Measurements from ENCODE around the gene ISOC2. TPM values are rescaled to one million over a fixed set of nuclear protein-coding genes. Genes with fewer than 3 reads are reported as not detected.

The ISOC2 gene
- total and polyA plus RNA-seq, 9 of the 15 experiments (the other 6 are each of a cell fraction or from before 2014, with no cell fraction given) = 1.2 to 229 (median 58.3) TPM

GRCh38 chr19:55434356-55434919 lies 27.0 kb downstream of the ISOC2 start (continued):
- TF ChIP-seq CHCHD3 (CRISPR knock-in tag; IDR thresholded peaks at IDR 0.05) = no peak
- TF ChIP-seq HMG20B (CRISPR knock-in tag; IDR thresholded peaks at IDR 0.05) = no peak

GRCh38 chr19:55433292-55433691 lies 28.1 kb downstream of the ISOC2 start:
- Histone ChIP-seq H3K36me3 (ENCODE audit: control insufficient read depth, insufficient read depth, low read length) (no peaks in the 10 kb centered on the region), H3K4me3 (no peak overlapping the region), H3K9ac (ENCODE audit: insufficient read depth in 1 of 2, low read depth in 2 of 2, low read length in 2 of 2) (no peak overlapping the region), H3K4me2 (ENCODE audit: insufficient read depth, low read length) (no peak overlapping the region), H3K9me3 (replicated peaks; ENCODE audit: control insufficient read depth, insufficient read depth, low read depth, low read length) (no peaks in the 10 kb centered on the region), H3K9me1 (ENCODE audit: control insufficient read depth, insufficient read depth, low read length) (no peaks in the 10 kb centered on the region), H3K4me1 (replicated peaks in 1 of 2; ENCODE audit: control insufficient read depth in 2 of 2, insufficient read depth in 2 of 2, low read length in 2 of 2) (peaks cover 0 to 18% of the 10 kb centered on the region in 2 experiments; a peak in 2 of 5 replicates), H4K20me1 (replicated peaks; ENCODE audit: control insufficient read depth, insufficient read depth, low read length) (peaks cover 4% of the 10 kb centered on the region), H3K27me3 (ENCODE audit: control insufficient read depth in 2 of 2, insufficient read depth in 2 of 2, low read length in 2 of 2) (peaks cover 0 to 13% of the 10 kb centered on the region in 2 experiments; a peak in 2 of 5 replicates), H3K27ac (ENCODE audit: extremely low read depth, low read depth, low read length) (no peak overlapping the region), H3K79me2 (ENCODE audit: control insufficient read depth, insufficient read depth, low read length) (no peaks in the 10 kb centered on the region), H2AFZ (ENCODE audit: low read depth, low read length) (no peak overlapping the region)
- 77% methylated on average over 25 of the region's 48 CpGs for WGBS (ENCODE audit: insufficient coverage, low coverage, missing lambda C conversion rate)
- CTCF ChIA-PET (ENCODE audit: low intra/inter-chr PET ratio) = no interaction called here
- intact Hi-C loops (cut with micrococcal nuclease) (no loop called here), in situ Hi-C loops (cut with MboI) (loop anchor here (25.0 kb wide), 1 partner anchor 771 kb away; the partner anchor contains the start of gene LILRB4)
- FAIRE-seq (no peak), DNase-seq (ENCODE audit: extremely low read depth in 1 of 4, low spot score in 3 of 4) (no peak), ATAC-seq (no peak)
- no TSS peak for BruUV-seq (replicated peaks)
- TF ChIP-seq CC2D1A (IDR thresholded peaks at IDR 0.05) (no peak), DPF2 (IDR thresholded peaks at IDR 0.05) (no peak), SRF (CRISPR knock-in tag; IDR thresholded peaks at IDR 0.05) (no peak), U2AF1 (optimal IDR thresholded peaks at IDR 0.05; ENCODE audit: low read depth, low read length) (no peak), HDAC8 (tag; IDR thresholded peaks at IDR 0.05) (no peak), JUND (IDR thresholded peaks at IDR 0.05; ENCODE audit: borderline replicate concordance, low read depth, low read length) (no peak), JUND (tag; IDR thresholded peaks at IDR 0.05; ENCODE audit: borderline replicate concordance, low read depth, low read length) (no peak), TEAD1 (CRISPR knock-in tag; IDR thresholded peaks at IDR 0.05) (no peak)
- POLR2A ChIA-PET = interaction anchor here (0.6 kb wide), 1 partner anchor 38 kb away, joined by 3 read pairs; no protein-coding TSS in a partner anchor
